C1 segment of cervical spinal cord (tissue), 14 donors: Measurements from ENCODE around the gene PRRC2C.
"Not testable (repeated sequence)": the region's sequence is repeated elsewhere in the genome, so short reads cannot be mapped to it uniquely, and the experiment has no call there.

Experiments
- DNase-seq, 14 donors: peaks; one replicate each; lab custom pipeline; 2025; lab: John Stamatoyannopoulos, UW

Gene PRRC2C

GRCh38 chr1:171500304-171500703 is 15.0 kb downstream of the PRRC2C start:
- DNase-seq, result no peak

DNA sequence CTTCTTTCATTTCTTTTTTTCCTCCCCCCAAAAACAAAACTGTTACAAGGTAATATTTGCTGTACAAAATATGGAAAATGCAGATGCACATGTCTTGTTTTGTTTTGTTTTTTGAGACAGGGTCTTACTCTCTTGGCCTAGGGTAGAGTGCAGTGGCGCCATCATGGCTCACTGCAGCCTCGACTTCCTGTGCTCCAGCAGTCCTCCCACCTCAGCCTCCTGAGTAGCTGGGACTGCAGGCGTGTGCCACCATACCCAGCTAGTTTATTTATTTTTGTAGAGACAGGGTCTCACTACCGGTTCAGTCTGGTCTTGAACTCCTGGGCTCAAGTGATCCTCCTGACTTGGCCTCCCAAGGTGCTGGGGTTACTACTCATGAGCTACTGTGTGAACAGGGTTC is 15.5 kb downstream of the PRRC2C start:
- no peak for DNase-seq

- no peak for DNase-seq
Measured at GRCh38 chr1:171501305-171502024, 16.1 kb downstream of the PRRC2C start.

GRCh38 chr1:171506525-171507304 is 21.4 kb downstream of the PRRC2C start:
- no peak for DNase-seq

GRCh38 chr1:171507435-171507834 is 22.1 kb downstream of the PRRC2C start:
- no peak for DNase-seq

GRCh38 chr1:171509191-171509590 is 23.9 kb downstream of the PRRC2C start:
- no peak for DNase-seq

DNA sequence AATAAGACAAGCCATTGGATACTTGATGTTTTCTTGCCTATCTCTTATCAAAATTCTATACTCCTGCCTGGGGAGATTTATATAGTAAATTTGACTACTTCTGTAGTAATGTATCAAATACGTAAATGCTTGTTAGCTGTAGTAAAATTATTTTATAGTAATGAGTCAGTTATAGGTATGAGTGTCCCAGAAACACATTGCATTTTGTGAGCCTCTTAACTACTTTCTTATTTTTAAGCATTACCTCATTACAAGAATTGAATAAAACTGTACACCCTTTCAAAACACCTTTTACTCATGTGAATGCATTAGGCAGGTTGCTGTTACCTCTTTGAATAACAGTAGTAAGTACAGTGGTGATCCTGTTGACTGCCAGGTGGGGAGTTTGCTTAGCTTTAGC is 28.4 kb downstream of the PRRC2C start:
- DNase-seq, result no peak

- DNase-seq, result no peak
Measured at GRCh38 chr1:171515299-171515698, 30.0 kb downstream of the PRRC2C start.

GRCh38 chr1:171515741-171516140 is 30.4 kb downstream of the PRRC2C start:
- no peak for DNase-seq

DNA sequence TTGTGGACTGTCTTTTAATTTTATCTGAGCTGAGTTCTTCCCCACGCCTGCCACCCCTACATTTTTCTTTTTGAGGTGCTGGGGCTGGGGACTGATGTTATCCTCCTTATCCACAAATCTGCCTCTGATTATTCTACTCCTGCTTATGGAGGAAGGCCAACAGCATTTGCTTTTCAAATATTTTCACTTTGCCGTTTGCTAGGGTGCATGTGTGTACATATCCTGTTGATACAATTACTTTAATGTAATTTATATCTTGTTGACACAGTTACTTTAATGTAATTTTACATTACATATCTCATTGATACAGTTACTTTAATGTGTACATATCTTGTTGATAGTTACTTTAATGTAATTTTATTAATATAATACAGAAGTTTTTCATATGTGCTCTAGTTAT is 36.2 kb downstream of the PRRC2C start:
- DNase-seq, result no peak

DNA sequence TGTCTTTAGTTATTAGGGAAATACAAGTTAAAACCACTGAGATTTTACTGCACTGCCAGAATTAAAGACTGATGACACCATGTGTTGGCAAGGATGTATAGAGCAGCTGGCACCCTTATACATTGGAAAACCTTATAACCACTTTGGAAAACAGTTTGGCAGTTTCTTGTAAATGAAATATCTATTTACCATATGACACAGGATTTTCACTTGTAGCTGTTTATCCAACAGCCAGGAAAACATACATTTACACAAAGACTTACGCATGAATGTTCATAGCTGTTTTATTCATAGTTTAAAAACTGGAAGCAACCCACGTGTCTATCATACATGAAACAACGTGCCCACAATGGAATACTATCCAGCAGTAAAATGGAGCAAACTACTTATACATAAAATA is 45.3 kb downstream of the PRRC2C start:
- no peak for DNase-seq

DNA sequence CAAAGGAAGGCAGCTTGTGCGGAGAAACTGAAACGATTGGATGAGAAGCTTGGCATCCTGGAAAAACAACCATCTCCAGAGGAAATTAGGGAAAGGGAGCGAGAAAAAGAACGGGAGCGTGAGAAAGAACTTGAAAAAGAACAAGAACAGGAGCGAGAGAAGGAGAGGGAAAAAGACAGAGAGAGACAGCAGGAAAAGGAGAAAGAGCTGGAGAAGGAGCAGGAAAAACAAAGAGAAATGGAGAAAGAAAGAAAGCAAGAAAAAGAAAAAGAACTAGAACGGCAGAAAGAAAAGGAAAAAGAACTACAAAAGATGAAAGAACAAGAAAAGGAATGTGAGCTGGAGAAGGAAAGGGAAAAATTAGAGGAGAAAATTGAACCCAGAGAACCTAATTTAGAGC is 47.2 kb downstream of the PRRC2C start:
- no peak for DNase-seq

- no peak for DNase-seq
Measured at GRCh38 chr1:171545523-171545922, 60.2 kb downstream of the PRRC2C start.

DNA sequence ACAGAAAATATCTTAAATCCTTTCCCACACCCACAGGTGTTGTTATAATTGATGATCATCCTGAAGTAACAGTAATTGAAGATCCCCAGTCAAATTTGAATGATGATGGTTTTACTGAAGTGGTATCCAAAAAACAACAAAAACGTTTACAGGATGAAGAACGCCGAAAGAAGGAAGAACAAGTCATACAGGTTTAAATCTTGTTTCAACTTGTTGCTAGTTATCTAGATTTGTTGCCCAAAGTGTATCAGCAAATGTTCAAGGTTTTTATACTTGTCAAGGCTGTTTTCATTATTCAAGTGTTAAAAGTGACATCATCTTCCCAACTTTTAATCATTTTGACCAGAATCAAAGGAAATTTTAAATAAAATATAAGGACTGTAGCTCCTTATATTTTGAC is 64.7 kb downstream of the PRRC2C start:
- no peak for DNase-seq

- not testable (repeated sequence) for DNase-seq
Measured at GRCh38 chr1:171550598-171551100, 65.3 kb downstream of the PRRC2C start.

- not testable (repeated sequence) for DNase-seq
Measured at GRCh38 chr1:171553960-171554359, 68.6 kb downstream of the PRRC2C start.

- no peak for DNase-seq
Measured at GRCh38 chr1:171563675-171564074, 78.3 kb downstream of the PRRC2C start.

DNA sequence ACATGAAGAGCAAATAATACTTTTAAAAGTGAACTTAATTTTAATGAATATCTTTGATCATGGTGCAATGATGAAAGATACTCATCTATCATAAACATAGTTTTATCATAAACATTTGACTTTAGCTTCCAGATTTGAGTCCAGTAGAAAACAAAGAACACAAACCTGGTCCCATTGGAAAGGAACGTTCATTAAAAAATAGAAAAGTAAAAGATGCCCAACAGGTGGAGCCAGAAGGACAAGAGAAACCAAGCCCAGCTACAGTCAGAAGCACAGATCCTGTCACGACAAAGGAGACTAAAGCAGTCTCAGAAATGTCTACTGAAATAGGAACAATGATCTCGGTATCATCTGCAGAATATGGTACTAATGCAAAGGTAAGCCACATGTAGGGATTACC is 81.1 kb downstream of the PRRC2C start:
- DNase-seq, result peak in 1 of 14 donors; percentile 5

- no peak for DNase-seq
Measured at GRCh38 chr1:171570295-171570694, 85.0 kb downstream of the PRRC2C start.

DNA sequence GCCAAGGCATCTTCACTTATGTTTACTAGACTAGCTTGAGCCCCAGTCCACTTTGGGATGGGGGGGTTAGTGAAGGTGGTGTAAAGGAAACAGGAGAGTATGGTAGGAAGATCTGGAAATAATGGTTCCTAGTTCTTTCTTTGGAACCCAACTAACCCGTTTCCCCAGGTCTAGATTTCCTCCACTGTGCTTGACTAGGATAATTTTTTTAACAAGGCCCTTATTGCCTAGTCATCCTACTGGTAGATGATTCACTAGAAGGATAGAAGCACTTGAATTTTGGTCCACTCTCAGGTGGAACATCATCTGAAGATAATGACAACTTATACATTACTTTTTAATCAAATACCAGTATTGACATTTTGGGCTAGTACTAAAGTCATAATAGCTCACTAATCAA is 90.8 kb downstream of the PRRC2C start:
- DNase-seq, result no peak

GRCh38 chr1:171581226-171581625 is 95.9 kb downstream of the PRRC2C start:
- no peak for DNase-seq

GRCh38 chr1:171581766-171582165 is 96.4 kb downstream of the PRRC2C start:
- no peak for DNase-seq

DNA sequence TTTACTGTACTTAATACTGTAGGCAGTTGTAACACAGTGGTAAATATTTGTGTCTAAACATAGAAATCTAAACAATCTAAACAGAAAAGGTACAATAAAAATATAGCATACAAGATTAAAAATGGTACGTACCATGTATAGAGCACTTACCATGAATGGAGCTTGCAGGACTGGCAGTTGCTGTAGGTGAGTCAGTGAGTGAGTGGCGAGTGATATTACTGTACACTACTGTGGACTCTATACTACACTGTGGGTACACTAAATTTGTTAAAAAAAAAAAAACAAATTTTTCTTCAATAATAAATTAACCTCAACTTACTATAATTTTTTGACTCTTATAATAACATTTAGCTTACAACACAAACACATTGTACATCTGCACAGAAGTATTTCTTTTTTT is 97.3 kb downstream of the PRRC2C start:
- DNase-seq, result no peak
